ENCODE data around the gene CFB.

- no peak for TF ChIP-seq POLR2A (IDR thresholded peaks at IDR 0.05)
- TF ChIP-seq EP300 (IDR thresholded peaks at IDR 0.05) = no peak
- TF ChIP-seq POLR2AphosphoS5 (IDR thresholded peaks at IDR 0.05) = no peak
Observed at GRCh38 chr6:31970604-31971271, 24.8 kb downstream of the CFB start.
